B cell (primary cell): Measurements from ENCODE around the gene R3HDM4. TPM values are rescaled to one million over a fixed set of nuclear protein-coding genes. Genes with fewer than 3 reads are reported as not detected.

Experiments
- ATAC-seq: fragments of 200-7000 bp; cut with Tn5 transposase; one replicate; pipeline ENCODE4 v1.10.0; 2021; ENCODE audit warnings: low read depth, mild to moderate bottlenecking, moderate number of reproducible peaks, moderate library complexity
- CTCF ChIA-PET: fragments of 350-600 bp; sonication (Branson Sonifier 250); formaldehyde crosslinking; loops from one replicate; lab custom pipeline; 2021; ENCODE audit warnings: antibody characterized with exemption, inconsistent platforms; lab: Charles Lee
- POLR2A ChIA-PET: fragments of 350-600 bp; sonication (Branson Sonifier 250); formaldehyde crosslinking; loops from one replicate; lab custom pipeline; 2021; ENCODE audit warnings: antibody characterized with exemption; lab: Charles Lee
- DNase-seq: peaks from one replicate; pipeline ENCODE4 v3.0.0; 2013
- H2AFZ ChIP-seq: 2 replicates; pipeline ENCODE4 v1.6.1; 2012; ENCODE audit warnings: mild to moderate bottlenecking, low read depth, low read length; ENCODE audit not compliant: insufficient read depth, poor library complexity, severe bottlenecking
- H3K27ac ChIP-seq, 2 donors: 1 replicate in 1 of 2; 2 replicates in 1 of 2; pipeline ENCODE4 v1.5.1; 2012 to 2013; ENCODE audit warnings: low read length in 2 of 2, mild to moderate bottlenecking in 2 of 2, moderate library complexity in 1 of 2
- H3K27me3 ChIP-seq, 4 experiments: fragments of 200-600 bp in 1 of 4; sonication (generic) in 1 of 4; replicated peaks in 1 of 4; 1 replicate in 2 of 4; 2 replicates in 2 of 4; pipeline versions ENCODE4 v1.6.1 to v1.7.0; 2013 to 2016; ENCODE audit warnings: low read length in 3 of 4, mild to moderate bottlenecking in 2 of 4, mixed read lengths in 1 of 4, moderate library complexity in 1 of 4; ENCODE audit not compliant: insufficient read depth in 4 of 4, control insufficient read depth in 3 of 4; ENCODE audit errors: control extremely low read depth in 1 of 4
- H3K36me3 ChIP-seq, 2 experiments: replicated peaks in 1 of 2; 1 replicate in 1 of 2; 2 replicates in 1 of 2; pipeline versions ENCODE4 v1.6.1 to v1.7.1; 2013; ENCODE audit warnings: low read length in 1 of 2; ENCODE audit not compliant: insufficient read depth in 2 of 2, control insufficient read depth in 1 of 2; ENCODE audit errors: control extremely low read depth in 1 of 2, extremely low read depth in 1 of 2
- H3K4me1 ChIP-seq, 2 donors: fragments of 200-600 bp in 1 of 2; sonication (generic) in 1 of 2; 1 replicate in 1 of 2; 2 replicates in 1 of 2; pipeline versions ENCODE4 v1.5.1 to v1.6.1; 2013 to 2017; ENCODE audit warnings: low read length in 2 of 2; ENCODE audit not compliant: control insufficient read depth in 2 of 2, insufficient read depth in 2 of 2
- H3K4me2 ChIP-seq: replicated peaks from 2 replicates; pipeline ENCODE3; 2012; ENCODE audit warnings: mild to moderate bottlenecking, low read depth, low read length; ENCODE audit not compliant: poor library complexity, severe bottlenecking
- H3K4me3 ChIP-seq, 5 experiments: fragments of 200-600 bp in 1 of 5; sonication (generic) in 1 of 5; 1 replicate in 3 of 5; 2 replicates in 2 of 5; pipeline versions ENCODE4 v1.5.1 to v1.7.0; 2011 to 2016; ENCODE audit warnings: low read length in 4 of 5, mild to moderate bottlenecking in 4 of 5, low read depth in 2 of 5, control low read depth in 1 of 5, moderate library complexity in 1 of 5; ENCODE audit not compliant: insufficient read depth in 1 of 5; ENCODE audit errors: control extremely low read depth in 1 of 5, extremely low read depth in 1 of 5
- H3K79me2 ChIP-seq: fragments of 200-600 bp; sonication (generic); one replicate; pipeline ENCODE4 v1.6.0; 2016; ENCODE audit warnings: low read length; ENCODE audit not compliant: control insufficient read depth, insufficient read depth
- H3K9ac ChIP-seq: fragments of 200-600 bp; sonication (generic); 2 replicates; pipeline ENCODE4 v1.6.1; 2017; ENCODE audit warnings: mild to moderate bottlenecking, low read length, moderate library complexity
- H3K9me3 ChIP-seq, 3 donors: one replicate each; pipeline versions ENCODE4 v1.6.1 to v1.7.1; 2013; ENCODE audit warnings: low read length in 2 of 3; ENCODE audit not compliant: control insufficient read depth in 2 of 3, insufficient read depth in 1 of 3; ENCODE audit errors: control extremely low read depth in 1 of 3
- H4K20me1 ChIP-seq: 2 replicates; pipeline ENCODE4 v1.6.0; 2012; ENCODE audit warnings: mild to moderate bottlenecking, low read length; ENCODE audit not compliant: insufficient read depth, control insufficient read depth, poor library complexity, severe bottlenecking
- H3K27ac Mint-ChIP-seq: one replicate; pipeline ENCODE4 v1.8.0; 2021; ENCODE audit warnings: mixed read lengths
- H3K27me3 Mint-ChIP-seq: one replicate; pipeline ENCODE4 v1.8.0; 2021; ENCODE audit warnings: mixed read lengths
- H3K4me1 Mint-ChIP-seq: one replicate; pipeline ENCODE4 v1.8.0; 2021; ENCODE audit warnings: mixed read lengths
- H3K4me3 Mint-ChIP-seq: one replicate; pipeline ENCODE4 v1.8.0; 2021; ENCODE audit warnings: mixed read lengths
- H3K9me3 Mint-ChIP-seq: one replicate; pipeline ENCODE4 v1.8.0; 2022; ENCODE audit warnings: mixed read lengths; ENCODE audit not compliant: insufficient read depth
- CTCF ChIP-seq: fragments of 200-600 bp; IDR thresholded peaks from one replicate; pipeline ENCODE4 v1.8.0; 2022; ENCODE audit warnings: antibody characterized with exemption, mild to moderate bottlenecking
- EZH2 ChIP-seq: IDR thresholded peaks from 2 replicates; pipeline ENCODE4 v1.6.1; 2012; ENCODE audit warnings: borderline replicate concordance, low read depth, mild to moderate bottlenecking, moderate library complexity, low read length; ENCODE audit not compliant: insufficient read depth, poor library complexity, severe bottlenecking
- WGBS: methylation state at CpG from one replicate; pipeline ENCODE4 v1.1.5; 2013; ENCODE audit warnings: missing lambda C conversion rate; ENCODE audit not compliant: insufficient coverage; 5-methylcytosine and 5-hydroxymethylcytosine counted together
- intact Hi-C: fragments of 100-400 bp; cut with micrococcal nuclease; formaldehyde crosslinking; loops from one replicate; pipeline ENCODE4 v1.10.0; 2022
- polyA plus RNA-seq: library from polyadenylated mRNA; depleted of rRNA; stranded (reverse); fragments of >200 nt; gene quantifications from 2 replicates; pipeline ENCODE4 v1.2.3, GENCODE V29; 2012
- total RNA-seq, 2 donors: library from RNA; stranded (reverse); fragments of 120-200 nt in 1 of 2; gene quantifications; 1 replicate in 1 of 2; 2 replicates in 1 of 2; pipeline versions ENCODE4 v1.2.3 to v1.2.4, GENCODE V29; 2013 to 2022

Gene R3HDM4
- total and polyA plus RNA-seq, 2 donors (not counting 1 experiment from before 2014, with no cell fraction given) = 168 to 176 TPM

GRCh38 chr19:928471-929202 is 15.6 kb upstream of the R3HDM4 start:
- POLR2A ChIA-PET = interaction anchor here (0.5 to 1.1 kb wide), 2 partner anchors 28 to 55 kb away, joined by 3 read pairs; partner anchors contain the start of gene WDR18

More at GRCh38 chr19:928471-929202, 15.6 kb upstream of the R3HDM4 start:
- Mint-ChIP-seq H3K4me3 (peak overlapping the region; percentile 56), H3K27ac (no peak overlapping the region), H3K4me1 (peaks cover 24% of the 10 kb centered on the region), H3K9me3 (no peaks in the 10 kb centered on the region), H3K27me3 (no peaks in the 10 kb centered on the region)
- CTCF ChIA-PET = no interaction called here
- intact Hi-C loops = loop anchor here (10.0 kb wide), 2 partner anchors 136 to 264 kb away; partner anchors contain the start of genes ARHGAP45 and RNF126
- Histone ChIP-seq H3K27me3 (no peaks in the 10 kb centered on the region), H3K4me3 (no peak overlapping the region), H3K4me1 (peaks cover 25 to 46% of the 10 kb centered on the region in 2 donors), H4K20me1 (peaks cover 17% of the 10 kb centered on the region), H3K9ac (no peak overlapping the region), H3K4me2 (no peak overlapping the region), H3K36me3 (no peaks in the 10 kb centered on the region), H3K27ac (no peak overlapping the region), H2AFZ (no peak overlapping the region), H3K9me3 (no peaks in the 10 kb centered on the region), H3K79me2 (peaks cover 33% of the 10 kb centered on the region)
- WGBS = 95% methylated on average over 17 of the region's 18 CpGs
- TF ChIP-seq CTCF (no peak), EZH2 (no peak)
- DNase-seq (no peak), ATAC-seq (no peak)
